Dendritic cell treated with granulocyte-macrophage colony-stimulating factor and Interleukin-4, amounts not matched to agents 40 ng/mL and 50 ng/mL, for 4 days (primary cell): ENCODE measurements around the gene CACNA2D1.

ENCODE experiments used
- H3K27ac Mint-ChIP-seq: one replicate; pipeline ENCODE4 v1.8.0; 2022; ENCODE audit warnings: mild to moderate bottlenecking, mixed read lengths
- H3K27me3 Mint-ChIP-seq: one replicate; pipeline ENCODE4 v1.8.0; 2022; ENCODE audit warnings: mild to moderate bottlenecking, mixed read lengths
- H3K36me3 Mint-ChIP-seq: one replicate; pipeline ENCODE4 v1.8.0; 2022; ENCODE audit warnings: low read depth, mixed read lengths
- H3K4me1 Mint-ChIP-seq: one replicate; pipeline ENCODE4 v1.8.0; 2022; ENCODE audit warnings: low read depth, mixed read lengths
- H3K4me3 Mint-ChIP-seq: one replicate; pipeline ENCODE4 v1.8.0; 2022; ENCODE audit warnings: mild to moderate bottlenecking, moderate library complexity, mixed read lengths
- H3K9me3 Mint-ChIP-seq: one replicate; pipeline ENCODE4 v1.8.0; 2022; ENCODE audit warnings: mixed read lengths
- intact Hi-C: fragments of 100-400 bp; cut with micrococcal nuclease; formaldehyde crosslinking; loops from one replicate; pipeline ENCODE4 v1.15.0; 2022

CACNA2D1 gene

GRCh38 chr7:82327898-82328297, 115.7 kb downstream of the CACNA2D1 start:
- no peak overlapping the region for H3K27ac Mint-ChIP-seq
- H3K9me3 Mint-ChIP-seq, result no peaks in the 10 kb centered on the region
- no peak overlapping the region for H3K4me3 Mint-ChIP-seq
- H3K4me1 Mint-ChIP-seq, result no peaks in the 10 kb centered on the region
- H3K27me3 Mint-ChIP-seq, result no peaks in the 10 kb centered on the region
- H3K36me3 Mint-ChIP-seq, result no peaks in the 10 kb centered on the region
- intact Hi-C loops, result no loop called here

- Mint-ChIP-seq H3K4me3 (no peak overlapping the region), H3K27me3 (no peaks in the 10 kb centered on the region), H3K4me1 (no peaks in the 10 kb centered on the region), H3K9me3 (no peaks in the 10 kb centered on the region), H3K36me3 (no peaks in the 10 kb centered on the region), H3K27ac (no peak overlapping the region)
- intact Hi-C loops, result no loop called here
Measured at GRCh38 chr7:82325416-82325815, 118.2 kb downstream of the CACNA2D1 start.

- Mint-ChIP-seq H3K9me3 (no peaks in the 10 kb centered on the region), H3K4me3 (no peak overlapping the region), H3K36me3 (no peaks in the 10 kb centered on the region), H3K27ac (no peak overlapping the region), H3K27me3 (no peaks in the 10 kb centered on the region), H3K4me1 (no peaks in the 10 kb centered on the region)
- intact Hi-C loops, result no loop called here
Measured at GRCh38 chr7:82323806-82324205, 119.8 kb downstream of the CACNA2D1 start.

DNA sequence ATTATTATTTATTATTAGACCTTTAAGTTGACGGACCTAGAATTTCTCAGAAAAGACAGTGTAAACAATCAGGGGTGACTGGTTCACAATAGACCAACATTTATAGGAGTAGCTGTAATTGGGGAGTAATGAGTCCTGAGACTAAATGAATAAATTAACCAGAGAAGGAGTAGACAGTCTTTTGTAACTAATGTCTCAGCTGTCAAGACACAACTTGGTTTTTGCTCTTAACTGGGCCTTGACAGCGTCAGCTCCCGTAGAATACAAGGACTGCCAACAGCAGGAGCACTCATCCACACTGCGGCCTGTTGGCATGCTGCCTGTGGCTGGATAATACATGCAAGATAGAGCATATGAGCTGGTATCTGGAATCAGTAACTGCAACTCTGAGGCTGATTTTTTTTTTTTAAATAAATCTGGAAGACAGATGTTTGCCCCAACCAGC, 123.9 kb downstream of the CACNA2D1 start:
- Mint-ChIP-seq H3K4me1 (no peaks in the 10 kb centered on the region), H3K27ac (no peak overlapping the region), H3K9me3 (no peaks in the 10 kb centered on the region), H3K4me3 (no peak overlapping the region), H3K36me3 (no peaks in the 10 kb centered on the region), H3K27me3 (no peaks in the 10 kb centered on the region)
- intact Hi-C loops, result no loop called here

DNA sequence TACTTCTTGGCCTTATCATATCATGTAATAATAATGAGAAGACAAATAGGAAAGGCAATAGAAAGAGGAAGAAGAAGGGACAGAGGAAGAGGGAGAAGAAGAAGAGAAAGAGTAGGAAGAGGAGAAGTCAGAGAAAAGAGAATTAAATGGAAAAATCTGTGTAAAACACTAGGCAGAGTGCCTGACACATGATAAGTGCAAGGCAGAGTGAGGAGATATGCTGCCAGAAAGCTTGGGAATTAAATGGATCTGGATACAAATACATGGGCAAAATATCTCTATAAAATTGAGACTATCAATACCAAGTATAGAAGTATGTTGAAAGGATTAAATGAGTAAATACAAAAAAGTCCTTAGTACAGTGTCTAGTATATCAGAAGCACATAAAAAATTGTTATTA, 124.8 kb downstream of the CACNA2D1 start:
- Mint-ChIP-seq H3K9me3 (no peaks in the 10 kb centered on the region), H3K4me3 (no peak overlapping the region), H3K4me1 (no peaks in the 10 kb centered on the region), H3K36me3 (no peaks in the 10 kb centered on the region), H3K27me3 (no peaks in the 10 kb centered on the region), H3K27ac (no peak overlapping the region)
- intact Hi-C loops, result no loop called here

- no peaks in the 10 kb centered on the region for H3K36me3 Mint-ChIP-seq
- H3K27me3 Mint-ChIP-seq, result no peaks in the 10 kb centered on the region
- H3K27ac Mint-ChIP-seq, result no peak overlapping the region
- intact Hi-C loops, result no loop called here
- no peaks in the 10 kb centered on the region for H3K4me1 Mint-ChIP-seq
- no peaks in the 10 kb centered on the region for H3K9me3 Mint-ChIP-seq
- H3K4me3 Mint-ChIP-seq, result no peak overlapping the region
Measured at GRCh38 chr7:82317760-82318159, 125.8 kb downstream of the CACNA2D1 start.

DNA sequence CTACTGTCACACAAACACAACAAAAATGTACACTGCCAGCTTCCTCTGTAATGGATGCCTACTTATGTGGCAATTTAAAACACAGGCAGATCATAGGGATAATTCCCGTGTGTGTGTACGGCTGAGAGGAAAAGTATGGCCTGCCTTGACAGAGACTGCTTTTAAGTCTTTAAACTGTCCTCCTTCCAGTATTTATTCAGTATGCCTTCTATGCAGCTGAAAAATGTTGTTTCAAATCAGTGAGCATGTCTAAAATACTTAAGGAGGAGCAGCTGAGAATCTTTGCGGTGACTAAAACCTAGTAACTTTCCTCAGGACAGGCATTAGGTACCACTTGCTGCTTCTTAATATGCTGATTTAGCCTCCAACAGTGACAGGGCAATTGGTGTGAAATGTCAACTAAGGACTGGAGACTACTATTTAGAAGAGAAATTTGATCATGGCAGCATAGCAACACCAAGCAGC, 126.3 kb downstream of the CACNA2D1 start:
- Mint-ChIP-seq H3K4me3 (no peak overlapping the region), H3K36me3 (no peaks in the 10 kb centered on the region), H3K9me3 (no peaks in the 10 kb centered on the region), H3K4me1 (no peaks in the 10 kb centered on the region), H3K27ac (no peak overlapping the region), H3K27me3 (no peaks in the 10 kb centered on the region)
- intact Hi-C loops, result no loop called here

GRCh38 chr7:82313269-82313668, 130.3 kb downstream of the CACNA2D1 start:
- no peak overlapping the region for H3K4me3 Mint-ChIP-seq
- no peaks in the 10 kb centered on the region for H3K27me3 Mint-ChIP-seq
- H3K4me1 Mint-ChIP-seq, result no peaks in the 10 kb centered on the region
- H3K9me3 Mint-ChIP-seq, result no peaks in the 10 kb centered on the region
- H3K27ac Mint-ChIP-seq, result no peak overlapping the region
- H3K36me3 Mint-ChIP-seq, result no peaks in the 10 kb centered on the region
- intact Hi-C loops, result no loop called here

- Mint-ChIP-seq H3K4me3 (no peak overlapping the region), H3K4me1 (no peaks in the 10 kb centered on the region), H3K27me3 (no peaks in the 10 kb centered on the region), H3K36me3 (no peaks in the 10 kb centered on the region), H3K9me3 (no peaks in the 10 kb centered on the region), H3K27ac (no peak overlapping the region)
- intact Hi-C loops, result no loop called here
Measured at GRCh38 chr7:82312646-82313045, 130.9 kb downstream of the CACNA2D1 start.

DNA sequence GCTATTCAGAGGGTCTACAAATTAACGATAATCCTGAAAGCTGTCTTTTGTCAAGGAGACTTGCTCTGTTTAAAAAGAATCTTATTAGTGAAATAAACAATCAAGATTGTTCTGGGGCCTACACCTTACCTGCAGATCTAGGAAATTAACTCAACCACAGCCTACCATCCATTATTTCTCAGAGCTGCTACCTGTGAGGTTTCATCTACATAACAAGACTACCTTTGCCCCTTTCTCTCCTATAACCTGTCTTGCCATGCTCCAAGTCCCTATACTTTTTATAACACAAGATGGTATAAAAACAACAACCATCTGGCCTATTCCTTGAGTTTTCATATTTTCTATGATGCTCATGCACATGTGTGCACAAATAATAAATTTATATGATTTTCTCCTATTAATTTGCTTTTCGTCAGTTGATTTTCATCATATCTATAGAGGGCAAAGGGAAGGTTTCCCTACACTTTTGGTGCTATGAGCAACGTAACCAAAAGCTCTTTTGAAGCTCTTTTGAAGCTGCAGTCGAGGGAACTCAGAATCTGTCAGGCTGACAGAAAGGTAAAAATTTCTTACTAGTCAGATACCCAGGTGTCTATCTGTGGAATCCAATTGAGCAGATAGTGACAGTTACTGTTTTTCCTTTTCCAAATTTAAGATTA, 138.1 kb downstream of the CACNA2D1 start:
- no peaks in the 10 kb centered on the region for H3K9me3 Mint-ChIP-seq
- H3K27me3 Mint-ChIP-seq, result no peaks in the 10 kb centered on the region
- no peaks in the 10 kb centered on the region for H3K36me3 Mint-ChIP-seq
- H3K4me3 Mint-ChIP-seq, result no peak overlapping the region
- intact Hi-C loops, result no loop called here
- H3K27ac Mint-ChIP-seq, result no peak overlapping the region
- H3K4me1 Mint-ChIP-seq, result no peaks in the 10 kb centered on the region

- Mint-ChIP-seq H3K27me3 (no peaks in the 10 kb centered on the region), H3K27ac (no peak overlapping the region), H3K36me3 (no peaks in the 10 kb centered on the region), H3K4me3 (no peak overlapping the region), H3K4me1 (peaks cover 5% of the 10 kb centered on the region), H3K9me3 (peaks cover 8% of the 10 kb centered on the region)
- intact Hi-C loops, result no loop called here
Measured at GRCh38 chr7:82294865-82295264, 148.7 kb downstream of the CACNA2D1 start.

DNA sequence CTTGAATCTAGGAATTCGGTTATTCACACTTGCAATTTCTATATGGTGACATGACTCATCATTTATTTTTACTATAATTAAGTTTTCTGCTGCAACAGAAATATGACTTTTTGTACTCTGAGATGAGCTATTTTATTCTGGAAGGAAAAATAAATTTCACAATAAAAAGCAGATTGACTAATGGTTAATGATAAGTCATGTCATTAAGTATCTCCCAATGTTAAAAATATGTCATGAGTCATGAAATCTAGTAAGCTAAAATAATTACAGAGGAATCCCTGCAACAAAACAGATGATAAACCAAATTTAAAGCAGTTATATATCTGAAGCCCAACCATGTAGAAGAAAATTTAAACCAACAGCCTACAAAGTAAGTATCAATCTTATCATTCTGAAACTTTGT, 149.2 kb downstream of the CACNA2D1 start:
- intact Hi-C loops, result no loop called here
- no peak overlapping the region for H3K27ac Mint-ChIP-seq
- H3K36me3 Mint-ChIP-seq, result no peaks in the 10 kb centered on the region
- H3K9me3 Mint-ChIP-seq, result peaks cover 8% of the 10 kb centered on the region
- H3K4me1 Mint-ChIP-seq, result peaks cover 5% of the 10 kb centered on the region
- no peak overlapping the region for H3K4me3 Mint-ChIP-seq
- no peaks in the 10 kb centered on the region for H3K27me3 Mint-ChIP-seq

- Mint-ChIP-seq H3K4me3 (no peak overlapping the region), H3K27me3 (no peaks in the 10 kb centered on the region)
Measured at GRCh38 chr7:82293467-82293866, 150.1 kb downstream of the CACNA2D1 start.

GRCh38 chr7:82291931-82292330, 151.6 kb downstream of the CACNA2D1 start:
- H3K4me3 Mint-ChIP-seq, result no peak overlapping the region
- H3K36me3 Mint-ChIP-seq, result no peaks in the 10 kb centered on the region
- H3K27me3 Mint-ChIP-seq, result no peaks in the 10 kb centered on the region
- H3K27ac Mint-ChIP-seq, result no peak overlapping the region
- H3K4me1 Mint-ChIP-seq, result peaks cover 5% of the 10 kb centered on the region
- H3K9me3 Mint-ChIP-seq, result peaks cover 8% of the 10 kb centered on the region
- intact Hi-C loops, result no loop called here

More at GRCh38 chr7:82293467-82293866, 150.1 kb downstream of the CACNA2D1 start:
- Mint-ChIP-seq H3K9me3 (peaks cover 8% of the 10 kb centered on the region), H3K4me1 (peaks cover 5% of the 10 kb centered on the region), H3K36me3 (no peaks in the 10 kb centered on the region), H3K27ac (no peak overlapping the region)
- intact Hi-C loops, result no loop called here

DNA sequence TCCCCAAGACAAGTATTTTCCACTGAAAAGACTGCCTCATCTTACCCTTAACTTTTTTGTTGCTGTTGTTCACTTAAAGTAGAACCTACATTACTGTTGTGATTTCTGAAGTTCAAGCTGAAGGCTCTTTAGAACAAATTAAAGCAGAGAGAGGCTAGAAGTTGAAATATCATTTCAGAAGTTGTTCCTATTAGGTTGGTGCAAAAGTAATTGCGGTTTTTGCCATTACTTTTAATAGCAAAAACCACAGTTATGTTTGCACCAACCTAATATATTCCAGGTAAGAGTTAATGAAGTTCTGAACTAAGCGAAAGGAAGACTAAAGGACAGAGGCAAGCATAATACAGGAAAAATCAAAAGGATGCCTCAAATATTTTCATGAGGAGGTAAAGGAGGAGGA, 153.7 kb downstream of the CACNA2D1 start:
- intact Hi-C loops, result no loop called here
- Mint-ChIP-seq H3K9me3 (peaks cover 8% of the 10 kb centered on the region), H3K27ac (no peak overlapping the region), H3K4me1 (peaks cover 10% of the 10 kb centered on the region), H3K27me3 (no peaks in the 10 kb centered on the region), H3K36me3 (no peaks in the 10 kb centered on the region), H3K4me3 (no peak overlapping the region)
